Glutamatergic neuron (in vitro differentiated cells): ENCODE results near the gene LCNL1. TPM values are rescaled to one million over a fixed set of nuclear protein-coding genes. Genes with fewer than 3 reads are reported as not detected.

Experiments used
- DNase-seq: peaks from one replicate; pipeline ENCODE4 v3.0.0; 2022
- H3K27ac Mint-ChIP-seq: one replicate; pipeline ENCODE4 v1.8.0; 2020; ENCODE audit warnings: mild to moderate bottlenecking, mixed read lengths, inconsistent platforms; ENCODE audit not compliant: unreplicated experiment
- H3K27me3 Mint-ChIP-seq: one replicate; pipeline ENCODE4 v1.8.0; 2020; ENCODE audit warnings: mild to moderate bottlenecking, moderate library complexity, mixed read lengths, inconsistent platforms; ENCODE audit not compliant: unreplicated experiment
- H3K36me3 Mint-ChIP-seq: one replicate; pipeline ENCODE4 v1.8.0; 2020; ENCODE audit warnings: mild to moderate bottlenecking, mixed read lengths, inconsistent platforms; ENCODE audit not compliant: unreplicated experiment
- H3K4me1 Mint-ChIP-seq: one replicate; pipeline ENCODE4 v1.8.0; 2020; ENCODE audit warnings: mild to moderate bottlenecking, low read depth, mixed read lengths, inconsistent platforms; ENCODE audit not compliant: unreplicated experiment
- H3K4me3 Mint-ChIP-seq: one replicate; pipeline ENCODE4 v1.8.0; 2020; ENCODE audit warnings: mild to moderate bottlenecking, mixed read lengths, inconsistent platforms; ENCODE audit not compliant: unreplicated experiment
- H3K9me3 Mint-ChIP-seq: one replicate; pipeline ENCODE4 v1.8.0; 2020; ENCODE audit warnings: mild to moderate bottlenecking, moderate library complexity, mixed read lengths, inconsistent platforms; ENCODE audit not compliant: unreplicated experiment
- total RNA-seq: library from RNA; stranded (reverse); fragmentation: NEBNext Ultra II Directional; extraction: Animal tissue kit (Norgen Biotek cat#: 25700); gene quantifications from one replicate; pipeline ENCODE4 v1.2.1, GENCODE V29; 2021; ENCODE audit not compliant: unreplicated experiment
- TF ChIP-seq, protein P1 (sequence below): fragments of 200-600 bp; sonication (generic); IDR thresholded peaks from one replicate; pipeline ENCODE4 v1.5.0; 2021; ENCODE audit not compliant: partially characterized antibody, unreplicated experiment

The LCNL1 gene
- total RNA-seq, 1 donor from 2014 or later = not detected

DNA sequence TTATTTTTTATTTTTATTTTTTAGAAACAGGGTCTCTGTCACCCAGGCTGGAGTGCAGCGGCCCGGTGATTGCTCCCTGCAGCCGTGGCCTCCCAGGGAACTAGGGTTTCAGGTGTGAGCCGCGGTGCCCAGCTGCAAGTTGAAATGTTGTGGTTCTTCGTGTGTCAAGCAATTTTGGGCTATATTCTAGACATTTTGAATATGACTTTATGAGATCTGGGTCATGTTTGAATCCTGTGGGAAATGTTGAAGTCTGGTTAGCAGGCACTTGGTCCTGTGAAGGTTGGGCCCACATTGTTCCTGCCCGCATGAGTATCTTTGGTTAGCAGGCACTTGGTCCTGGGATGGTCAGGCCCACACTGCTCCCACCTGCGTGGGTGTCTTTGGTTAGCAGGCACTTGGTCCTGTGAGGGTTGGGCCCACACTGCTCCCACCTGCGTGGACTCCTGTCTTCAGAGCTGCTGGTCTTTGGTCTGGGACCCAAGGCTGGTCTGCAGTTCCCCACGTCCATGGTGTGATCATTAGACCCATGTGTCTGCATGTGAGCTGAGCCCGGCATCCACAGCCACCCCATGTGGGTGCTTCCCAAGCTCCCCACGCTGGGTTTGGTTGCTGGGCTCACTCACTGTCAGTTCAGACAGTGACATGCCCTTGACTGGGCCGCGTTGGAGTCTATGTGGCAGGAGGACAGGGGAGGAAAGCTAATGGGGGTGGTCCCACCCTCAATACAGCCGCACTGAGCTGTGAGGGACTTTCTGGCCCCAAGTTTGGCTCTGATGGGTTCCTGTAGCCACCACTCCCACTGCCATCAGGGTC, 45.4 kb upstream of the LCNL1 start:
- Mint-ChIP-seq H3K27me3 (peaks cover 9% of the 10 kb centered on the region), H3K4me3 (no peak overlapping the region), H3K36me3 (peaks cover 8% of the 10 kb centered on the region), H3K9me3 (peaks cover 16% of the 10 kb centered on the region), H3K4me1 (no peaks in the 10 kb centered on the region), H3K27ac (no peak overlapping the region)
- DNase-seq = no peak
- TF ChIP-seq, protein P1, sequence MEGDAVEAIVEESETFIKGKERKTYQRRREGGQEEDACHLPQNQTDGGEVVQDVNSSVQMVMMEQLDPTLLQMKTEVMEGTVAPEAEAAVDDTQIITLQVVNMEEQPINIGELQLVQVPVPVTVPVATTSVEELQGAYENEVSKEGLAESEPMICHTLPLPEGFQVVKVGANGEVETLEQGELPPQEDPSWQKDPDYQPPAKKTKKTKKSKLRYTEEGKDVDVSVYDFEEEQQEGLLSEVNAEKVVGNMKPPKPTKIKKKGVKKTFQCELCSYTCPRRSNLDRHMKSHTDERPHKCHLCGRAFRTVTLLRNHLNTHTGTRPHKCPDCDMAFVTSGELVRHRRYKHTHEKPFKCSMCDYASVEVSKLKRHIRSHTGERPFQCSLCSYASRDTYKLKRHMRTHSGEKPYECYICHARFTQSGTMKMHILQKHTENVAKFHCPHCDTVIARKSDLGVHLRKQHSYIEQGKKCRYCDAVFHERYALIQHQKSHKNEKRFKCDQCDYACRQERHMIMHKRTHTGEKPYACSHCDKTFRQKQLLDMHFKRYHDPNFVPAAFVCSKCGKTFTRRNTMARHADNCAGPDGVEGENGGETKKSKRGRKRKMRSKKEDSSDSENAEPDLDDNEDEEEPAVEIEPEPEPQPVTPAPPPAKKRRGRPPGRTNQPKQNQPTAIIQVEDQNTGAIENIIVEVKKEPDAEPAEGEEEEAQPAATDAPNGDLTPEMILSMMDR = no peak

DNA sequence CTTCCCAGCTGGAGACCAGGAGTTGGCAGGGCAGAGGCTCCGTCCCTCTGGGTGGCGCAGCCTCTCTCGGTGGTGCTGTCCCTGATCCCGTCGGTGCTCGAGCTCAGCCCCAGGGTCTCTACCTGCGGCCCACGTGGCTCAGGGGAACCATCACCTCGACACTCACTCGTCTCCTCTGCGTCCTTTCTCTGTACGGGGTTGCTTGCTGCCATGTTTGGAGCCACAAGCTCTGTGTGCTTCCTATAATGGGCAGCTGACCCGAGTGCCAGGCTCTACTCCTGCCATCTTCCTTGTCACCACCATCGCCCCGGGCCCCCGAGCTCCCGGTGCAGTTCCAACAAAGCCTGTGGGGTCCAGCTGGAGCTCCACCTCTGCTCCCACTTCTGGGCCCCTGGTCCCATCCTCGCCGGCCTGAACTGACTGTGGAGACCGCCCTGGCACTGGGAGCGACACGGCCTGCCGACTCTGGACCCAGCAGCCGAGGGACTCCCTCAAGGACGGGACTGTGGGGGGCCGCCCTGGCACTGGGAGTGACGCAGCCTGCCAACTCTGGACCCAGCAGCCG, 43.3 kb upstream of the LCNL1 start:
- Mint-ChIP-seq H3K4me3 (no peak overlapping the region), H3K36me3 (no peaks in the 10 kb centered on the region), H3K9me3 (peaks cover 13% of the 10 kb centered on the region), H3K27me3 (peaks cover 5% of the 10 kb centered on the region), H3K4me1 (no peaks in the 10 kb centered on the region), H3K27ac (no peak overlapping the region)
- no peak for DNase-seq
- TF ChIP-seq, protein P1 = no peak

DNA sequence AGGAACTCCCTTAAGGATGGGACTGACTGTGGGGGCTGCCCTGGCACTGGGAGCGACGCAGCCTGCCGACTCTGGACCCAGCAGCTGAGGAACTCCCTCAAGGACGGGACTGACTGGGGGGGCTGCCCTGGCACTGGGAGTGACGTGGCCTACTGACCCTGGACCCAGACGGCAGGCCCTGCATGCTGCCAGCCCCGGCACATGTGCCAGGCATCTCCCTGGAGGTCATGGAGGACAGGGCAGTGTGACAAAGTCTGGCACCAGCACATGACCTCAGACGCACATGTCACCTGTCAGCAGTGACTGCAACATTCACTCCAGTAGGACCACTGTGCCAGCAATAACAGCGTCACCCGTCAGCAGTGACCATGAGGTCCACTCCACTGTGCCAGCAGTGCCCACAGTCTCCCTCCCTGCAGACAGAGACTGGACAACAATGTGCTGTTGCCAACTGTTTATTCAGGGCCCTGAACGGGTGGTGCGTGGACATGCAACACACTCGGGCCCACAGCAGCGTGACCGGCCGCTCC, 42.7 kb upstream of the LCNL1 start:
- no peak for DNase-seq
- Mint-ChIP-seq H3K36me3 (no peaks in the 10 kb centered on the region), H3K4me1 (no peaks in the 10 kb centered on the region), H3K27me3 (peaks cover 5% of the 10 kb centered on the region), H3K9me3 (peaks cover 16% of the 10 kb centered on the region), H3K4me3 (no peak overlapping the region), H3K27ac (no peak overlapping the region)
- TF ChIP-seq, protein P1 = no peak

DNA sequence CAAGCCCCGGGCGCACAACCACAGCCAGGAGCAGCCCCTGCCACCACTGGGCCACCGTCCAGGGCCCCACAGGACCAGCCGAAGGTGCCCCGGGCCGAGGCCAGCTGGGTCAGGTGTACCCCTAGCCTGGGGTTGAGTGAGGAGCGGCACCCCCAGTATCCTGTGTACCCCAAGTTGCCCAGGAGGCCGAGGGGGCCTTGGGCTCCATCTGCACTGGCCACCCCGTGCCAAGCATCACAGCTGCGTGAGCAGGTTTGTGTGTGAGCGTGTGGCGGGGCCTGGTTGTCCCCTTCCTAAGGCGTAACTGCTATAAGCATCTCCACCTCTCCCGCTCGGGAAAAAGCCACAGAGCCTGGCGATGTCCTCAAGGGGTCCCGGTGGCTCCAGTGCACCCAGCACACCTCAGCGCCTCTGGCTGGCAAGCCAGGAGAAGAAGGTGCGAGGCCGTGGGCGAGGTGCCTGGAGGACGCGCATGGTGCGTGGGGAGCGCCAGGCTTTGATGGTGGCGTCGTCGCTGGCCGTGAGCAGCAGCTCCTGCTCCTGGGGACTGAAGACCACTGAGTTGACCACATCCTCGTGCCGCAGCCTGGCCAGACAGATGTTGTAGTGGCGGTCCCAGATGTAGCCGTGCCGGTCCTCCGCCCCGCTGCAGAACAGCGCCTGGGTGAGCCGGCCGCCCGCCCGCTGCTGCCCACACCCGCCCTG, 42.1 kb upstream of the LCNL1 start:
- H3K4me1 Mint-ChIP-seq = no peaks in the 10 kb centered on the region
- no peak for DNase-seq
- H3K27ac Mint-ChIP-seq = no peak overlapping the region
- peaks cover 5% of the 10 kb centered on the region for H3K27me3 Mint-ChIP-seq
- peaks cover 16% of the 10 kb centered on the region for H3K9me3 Mint-ChIP-seq
- TF ChIP-seq, protein P1 = no peak
- no peak overlapping the region for H3K4me3 Mint-ChIP-seq
- H3K36me3 Mint-ChIP-seq = no peaks in the 10 kb centered on the region
